Measurements from ENCODE around the gene KRR1. TPM values are rescaled to one million over a fixed set of nuclear protein-coding genes. Genes with fewer than 3 reads are reported as not detected.
A peak's percentile ranks its signal among the peaks of the same experiment; 100 is the strongest.
"Not testable (repeated sequence)": the region's sequence is repeated elsewhere in the genome, so short reads cannot be mapped to it uniquely, and the experiment has no call there.

Gene KRR1
- total RNA-seq, 1 experiment from 2014 or later: 41.6 TPM

DNA sequence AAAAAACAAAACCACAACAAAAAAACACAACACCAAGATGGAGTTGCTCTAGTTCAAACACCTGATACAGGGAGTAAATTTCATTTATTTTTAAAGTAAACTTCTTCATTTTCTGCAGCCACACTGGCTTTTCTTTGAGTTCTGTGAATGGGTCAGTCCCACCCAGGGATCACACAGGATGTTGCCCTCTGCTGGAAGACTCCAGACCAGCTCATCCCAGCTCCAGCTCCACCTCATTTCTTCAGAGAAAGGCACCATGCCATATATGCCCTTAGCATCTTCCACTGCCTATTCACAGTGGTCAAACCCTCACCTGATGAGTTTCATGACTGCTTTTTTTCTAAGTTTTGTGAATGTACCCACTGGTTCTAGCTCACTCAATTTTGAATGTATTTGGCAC is 22.9 kb downstream of the KRR1 start:
- no peaks in the 10 kb centered on the region for H3K79me2 ChIP-seq (ENCODE audit: low read depth)
- no peak overlapping the region for H3K27ac ChIP-seq
- no TSS peak for BruUV-seq (replicated peaks)
- peak in 1 of 2 experiments; percentile 3 for DNase-seq
- no peaks in the 10 kb centered on the region for H3K27me3 ChIP-seq (ENCODE audit: insufficient read depth, low read depth)
- no peaks in the 10 kb centered on the region for H4K20me1 ChIP-seq (ENCODE audit: insufficient read depth)
- H3F3A ChIP-seq (ENCODE audit: insufficient read depth, low read depth): 0 out of 2 replicates have a peak, but pooled peaks cover 4% of the 10 kb centered on the region
- H3K36me3 ChIP-seq (ENCODE audit: low read depth): no peaks in the 10 kb centered on the region
- H2AFZ ChIP-seq: no peak overlapping the region
- H3K4me1 ChIP-seq (replicated peaks; ENCODE audit: insufficient read depth): no peaks in the 10 kb centered on the region
- no peaks in the 10 kb centered on the region for H3K9me2 ChIP-seq (ENCODE audit: insufficient read depth)
- TF ChIP-seq, protein P1, sequence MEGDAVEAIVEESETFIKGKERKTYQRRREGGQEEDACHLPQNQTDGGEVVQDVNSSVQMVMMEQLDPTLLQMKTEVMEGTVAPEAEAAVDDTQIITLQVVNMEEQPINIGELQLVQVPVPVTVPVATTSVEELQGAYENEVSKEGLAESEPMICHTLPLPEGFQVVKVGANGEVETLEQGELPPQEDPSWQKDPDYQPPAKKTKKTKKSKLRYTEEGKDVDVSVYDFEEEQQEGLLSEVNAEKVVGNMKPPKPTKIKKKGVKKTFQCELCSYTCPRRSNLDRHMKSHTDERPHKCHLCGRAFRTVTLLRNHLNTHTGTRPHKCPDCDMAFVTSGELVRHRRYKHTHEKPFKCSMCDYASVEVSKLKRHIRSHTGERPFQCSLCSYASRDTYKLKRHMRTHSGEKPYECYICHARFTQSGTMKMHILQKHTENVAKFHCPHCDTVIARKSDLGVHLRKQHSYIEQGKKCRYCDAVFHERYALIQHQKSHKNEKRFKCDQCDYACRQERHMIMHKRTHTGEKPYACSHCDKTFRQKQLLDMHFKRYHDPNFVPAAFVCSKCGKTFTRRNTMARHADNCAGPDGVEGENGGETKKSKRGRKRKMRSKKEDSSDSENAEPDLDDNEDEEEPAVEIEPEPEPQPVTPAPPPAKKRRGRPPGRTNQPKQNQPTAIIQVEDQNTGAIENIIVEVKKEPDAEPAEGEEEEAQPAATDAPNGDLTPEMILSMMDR (conservative IDR thresholded peaks at IDR 0.05): no peak
- no peak for TF ChIP-seq EZH2 (IDR thresholded peaks at IDR 0.05; ENCODE audit: low read depth)
- ChIA-PET POLR2A (ENCODE audit: unreplicated experiment) (no interaction called here), CTCF (no interaction called here)
- intact Hi-C loops (cut with micrococcal nuclease; ENCODE audit: unreplicated experiment): no loop called here
- no peak overlapping the region for H3K4me2 ChIP-seq
- H3K9me3 ChIP-seq (ENCODE audit: insufficient read depth, low read depth): no peaks in the 10 kb centered on the region
- no peak overlapping the region for H3K4me3 ChIP-seq

DNA sequence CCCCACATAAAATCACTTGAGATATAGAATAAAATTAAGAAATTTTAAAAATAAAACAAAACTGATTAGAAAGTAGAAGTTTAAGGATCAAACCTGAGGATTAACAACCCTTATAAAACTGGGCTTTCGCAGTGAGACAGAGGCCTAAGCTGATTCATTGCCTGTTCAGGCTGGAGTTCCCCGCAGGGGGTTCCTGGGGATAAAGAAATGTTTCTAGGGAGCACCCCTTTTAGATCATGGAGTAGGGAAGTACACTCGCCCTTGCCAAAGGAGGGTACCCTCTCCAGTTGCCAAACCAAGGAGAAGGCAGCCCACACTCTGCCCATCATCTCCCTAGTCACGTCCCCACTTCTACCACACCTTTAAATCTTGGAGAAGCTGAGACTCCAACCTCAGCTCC is 24.1 kb downstream of the KRR1 start:
- Histone ChIP-seq H3K27ac (no peak overlapping the region), H3F3A (ENCODE audit: insufficient read depth, low read depth) (0 out of 2 replicates have a peak, but pooled peaks cover 4% of the 10 kb centered on the region), H3K79me2 (ENCODE audit: low read depth) (no peaks in the 10 kb centered on the region), H2AFZ (no peak overlapping the region), H3K9me3 (ENCODE audit: insufficient read depth, low read depth) (no peaks in the 10 kb centered on the region), H3K4me1 (replicated peaks; ENCODE audit: insufficient read depth) (no peaks in the 10 kb centered on the region), H3K4me3 (no peak overlapping the region), H4K20me1 (ENCODE audit: insufficient read depth) (no peaks in the 10 kb centered on the region), H3K27me3 (ENCODE audit: insufficient read depth, low read depth) (no peaks in the 10 kb centered on the region), H3K36me3 (ENCODE audit: low read depth) (no peaks in the 10 kb centered on the region), H3K4me2 (no peak overlapping the region), H3K9me2 (ENCODE audit: insufficient read depth) (no peaks in the 10 kb centered on the region)
- TF ChIP-seq, protein P1 (conservative IDR thresholded peaks at IDR 0.05): no peak
- TF ChIP-seq EZH2 (IDR thresholded peaks at IDR 0.05; ENCODE audit: low read depth): no peak
- ChIA-PET CTCF (no interaction called here), POLR2A (ENCODE audit: unreplicated experiment) (no interaction called here)
- no peak for DNase-seq
- no TSS peak for BruUV-seq (replicated peaks)
- intact Hi-C loops (cut with micrococcal nuclease; ENCODE audit: unreplicated experiment): no loop called here

- BruUV-seq (replicated peaks); H3K79me2 ChIP-seq (ENCODE audit: low read depth); H3K27me3 ChIP-seq (ENCODE audit: insufficient read depth, low read depth); H3K4me2 ChIP-seq; intact Hi-C loops (cut with micrococcal nuclease; ENCODE audit: unreplicated experiment); H3K4me3 ChIP-seq; H3F3A ChIP-seq (ENCODE audit: insufficient read depth, low read depth); H3K9me3 ChIP-seq (ENCODE audit: insufficient read depth, low read depth); H2AFZ ChIP-seq; H4K20me1 ChIP-seq (ENCODE audit: insufficient read depth); POLR2A ChIA-PET (ENCODE audit: unreplicated experiment); H3K36me3 ChIP-seq (ENCODE audit: low read depth); H3K27ac ChIP-seq; DNase-seq; H3K9me2 ChIP-seq (ENCODE audit: insufficient read depth): not testable (repeated sequence)
- CTCF ChIA-PET: interaction anchor here (1.4 kb wide), 1 partner anchor 93 kb away, joined by 3 read pairs; the partner anchor contains the start of gene GLIPR1L2
- H3K4me1 ChIP-seq (replicated peaks; ENCODE audit: insufficient read depth): peaks cover 11% of the 10 kb centered on the region; the same call in 1 of the 2 replicates
These were observed 27.0 kb downstream of the KRR1 start for GRCh38 chr12:75484450-75484849.

- POLR2A ChIA-PET (ENCODE audit: unreplicated experiment): no interaction called here
- Histone ChIP-seq H3K36me3 (ENCODE audit: low read depth) (no peaks in the 10 kb centered on the region), H3K4me2 (no peak overlapping the region), H3K27ac (no peak overlapping the region), H3K79me2 (ENCODE audit: low read depth) (no peaks in the 10 kb centered on the region), H3K27me3 (ENCODE audit: insufficient read depth, low read depth) (no peaks in the 10 kb centered on the region), H3K4me1 (replicated peaks; ENCODE audit: insufficient read depth) (peaks cover 11% of the 10 kb centered on the region; the same call in 1 of the 2 replicates), H4K20me1 (ENCODE audit: insufficient read depth) (no peaks in the 10 kb centered on the region), H3F3A (ENCODE audit: insufficient read depth, low read depth) (0 out of 2 replicates have a peak, but pooled peaks cover 4% of the 10 kb centered on the region), H3K4me3 (no peak overlapping the region), H3K9me3 (ENCODE audit: insufficient read depth, low read depth) (no peaks in the 10 kb centered on the region), H2AFZ (no peak overlapping the region), H3K9me2 (ENCODE audit: insufficient read depth) (no peaks in the 10 kb centered on the region)
- CTCF ChIA-PET: no interaction called here
- intact Hi-C loops (cut with micrococcal nuclease; ENCODE audit: unreplicated experiment): no loop called here
- no peak for DNase-seq
- TF ChIP-seq, protein P1 (conservative IDR thresholded peaks at IDR 0.05): no peak
- no peak for TF ChIP-seq EZH2 (IDR thresholded peaks at IDR 0.05; ENCODE audit: low read depth)
- BruUV-seq (replicated peaks): no TSS peak
These were observed 28.0 kb downstream of the KRR1 start for GRCh38 chr12:75483431-75483830.

All from PC-9 (cell line).